ENCODE measurements around the gene STEAP2.
"Not testable (repeated sequence)": the region's sequence is repeated elsewhere in the genome, so short reads cannot be mapped to it uniquely, and the experiment has no call there.

Gene STEAP2

GRCh38 chr7:90238022-90238421 lies 26.5 kb downstream of the STEAP2 start:
- DNase-seq (ENCODE audit: low spot score) = no peak

GRCh38 chr7:90238583-90238982 lies 27.0 kb downstream of the STEAP2 start:
- no peak for DNase-seq (ENCODE audit: low spot score)

- no peak for DNase-seq (ENCODE audit: low spot score)
Observed at GRCh38 chr7:90239050-90239449, 27.5 kb downstream of the STEAP2 start.

- DNase-seq (ENCODE audit: low spot score) = no peak
Observed at GRCh38 chr7:90239625-90240228, 28.2 kb downstream of the STEAP2 start.

- no peak for DNase-seq (ENCODE audit: low spot score)
Observed at GRCh38 chr7:90242369-90243168, 31.0 kb downstream of the STEAP2 start.

- no peak for DNase-seq (ENCODE audit: low spot score)
Observed at GRCh38 chr7:90243556-90243955, 32.0 kb downstream of the STEAP2 start.

GRCh38 chr7:90244565-90244908 lies 33.0 kb downstream of the STEAP2 start:
- DNase-seq (ENCODE audit: low spot score) = no peak

GRCh38 chr7:90244909-90245851 lies 33.6 kb downstream of the STEAP2 start, which contains the start of gene CFAP69:
CFAP69 (plus strand) TSS chr7:90245174; CDS start chr7:90245425, 251 bp downstream.
- DNase-seq (ENCODE audit: low spot score) = peak; percentile 74

- DNase-seq (ENCODE audit: low spot score) = no peak
Observed at GRCh38 chr7:90246171-90246570, 34.6 kb downstream of the STEAP2 start.

GRCh38 chr7:90248706-90249105 lies 37.2 kb downstream of the STEAP2 start:
- no peak for DNase-seq (ENCODE audit: low spot score)

- no peak for DNase-seq (ENCODE audit: low spot score)
Observed at GRCh38 chr7:90250601-90251303, 39.2 kb downstream of the STEAP2 start.

- no peak for DNase-seq (ENCODE audit: low spot score)
Observed at GRCh38 chr7:90251304-90251635, 39.7 kb downstream of the STEAP2 start.

GRCh38 chr7:90256011-90256410 lies 44.5 kb downstream of the STEAP2 start:
- not testable (repeated sequence) for DNase-seq (ENCODE audit: low spot score)

- DNase-seq (ENCODE audit: low spot score) = no peak
Observed at GRCh38 chr7:90256778-90257177, 45.2 kb downstream of the STEAP2 start.

GRCh38 chr7:90261441-90261840 lies 49.9 kb downstream of the STEAP2 start:
- DNase-seq (ENCODE audit: low spot score) = no peak

- DNase-seq (ENCODE audit: low spot score) = no peak
Observed at GRCh38 chr7:90262438-90262837, 50.9 kb downstream of the STEAP2 start.

GRCh38 chr7:90266808-90267207 lies 55.3 kb downstream of the STEAP2 start:
- no peak for DNase-seq (ENCODE audit: low spot score)

GRCh38 chr7:90267263-90267858 lies 55.8 kb downstream of the STEAP2 start:
- DNase-seq (ENCODE audit: low spot score) = no peak

GRCh38 chr7:90269163-90269562 lies 57.6 kb downstream of the STEAP2 start:
- DNase-seq (ENCODE audit: low spot score) = no peak

- DNase-seq (ENCODE audit: low spot score) = no peak
Observed at GRCh38 chr7:90270431-90271178, 59.1 kb downstream of the STEAP2 start.

GRCh38 chr7:90271753-90272152 lies 60.2 kb downstream of the STEAP2 start:
- DNase-seq (ENCODE audit: low spot score) = no peak
